ENCODE results near the gene CCSER1. TPM values are rescaled to one million over a fixed set of nuclear protein-coding genes. Genes with fewer than 3 reads are reported as not detected.
A peak's percentile ranks its signal among the peaks of the same experiment; 100 is the strongest.
"Not testable (repeated sequence)": the region's sequence is repeated elsewhere in the genome, so short reads cannot be mapped to it uniquely, and the experiment has no call there.

CCSER1 gene
- total RNA-seq, 1 donor from 2014 or later: 8.4 TPM

DNA sequence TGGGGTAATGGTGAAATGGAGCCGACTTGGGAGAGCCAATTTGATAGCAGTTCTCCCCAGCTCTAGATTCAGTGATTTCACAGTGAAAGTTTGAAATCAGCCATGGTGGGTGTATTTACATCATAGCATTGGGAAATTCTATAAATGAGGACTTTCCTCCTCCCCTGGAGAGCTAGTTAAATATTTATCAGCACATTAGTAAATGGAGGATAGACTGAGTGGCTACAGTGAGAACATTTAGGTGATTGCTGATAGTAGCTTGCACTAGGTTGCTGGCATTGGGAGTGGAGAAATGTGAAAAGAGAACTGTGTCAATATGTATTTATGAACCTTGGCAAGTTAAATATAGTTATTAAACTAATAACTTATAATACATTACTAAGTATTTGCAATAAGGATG lies 347.3 kb downstream of the CCSER1 start:
- Histone ChIP-seq H3K27ac (no peak overlapping the region), H3K4me3 (no peak overlapping the region), H3K4me1 (no peaks in the 10 kb centered on the region), H3K36me3 (no peaks in the 10 kb centered on the region), H3K27me3 (ENCODE audit: low read depth) (no peaks in the 10 kb centered on the region), H3K9me3 (no peaks in the 10 kb centered on the region)
- intact Hi-C loops (cut with DNase I): no loop called here
- peak; percentile 64 to 88 for ATAC-seq
- TF ChIP-seq, protein P1, sequence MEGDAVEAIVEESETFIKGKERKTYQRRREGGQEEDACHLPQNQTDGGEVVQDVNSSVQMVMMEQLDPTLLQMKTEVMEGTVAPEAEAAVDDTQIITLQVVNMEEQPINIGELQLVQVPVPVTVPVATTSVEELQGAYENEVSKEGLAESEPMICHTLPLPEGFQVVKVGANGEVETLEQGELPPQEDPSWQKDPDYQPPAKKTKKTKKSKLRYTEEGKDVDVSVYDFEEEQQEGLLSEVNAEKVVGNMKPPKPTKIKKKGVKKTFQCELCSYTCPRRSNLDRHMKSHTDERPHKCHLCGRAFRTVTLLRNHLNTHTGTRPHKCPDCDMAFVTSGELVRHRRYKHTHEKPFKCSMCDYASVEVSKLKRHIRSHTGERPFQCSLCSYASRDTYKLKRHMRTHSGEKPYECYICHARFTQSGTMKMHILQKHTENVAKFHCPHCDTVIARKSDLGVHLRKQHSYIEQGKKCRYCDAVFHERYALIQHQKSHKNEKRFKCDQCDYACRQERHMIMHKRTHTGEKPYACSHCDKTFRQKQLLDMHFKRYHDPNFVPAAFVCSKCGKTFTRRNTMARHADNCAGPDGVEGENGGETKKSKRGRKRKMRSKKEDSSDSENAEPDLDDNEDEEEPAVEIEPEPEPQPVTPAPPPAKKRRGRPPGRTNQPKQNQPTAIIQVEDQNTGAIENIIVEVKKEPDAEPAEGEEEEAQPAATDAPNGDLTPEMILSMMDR (IDR thresholded peaks at IDR 0.05): no peak
- no peak for DNase-seq

DNA sequence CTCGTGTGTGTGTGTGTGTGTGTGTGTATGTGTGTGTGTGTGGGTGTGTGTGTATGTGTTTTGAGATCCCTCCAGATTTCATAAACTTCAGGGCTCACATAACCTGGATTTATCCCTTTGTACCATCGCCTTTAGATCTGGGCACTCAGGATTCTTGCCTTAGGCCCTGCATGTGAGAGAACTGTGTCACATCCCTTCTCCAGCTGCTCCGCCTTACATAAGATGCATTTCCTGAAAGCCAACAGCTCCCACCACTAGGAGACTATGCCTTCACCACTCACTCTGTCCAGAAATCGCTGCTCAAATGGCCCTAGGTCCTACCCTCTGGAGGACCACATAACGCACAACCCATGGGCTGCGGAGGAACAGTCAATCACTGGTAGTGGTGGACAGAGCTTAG lies 348.8 kb downstream of the CCSER1 start:
- no peaks in the 10 kb centered on the region for H3K4me1 ChIP-seq
- H3K9me3 ChIP-seq: no peaks in the 10 kb centered on the region
- no peaks in the 10 kb centered on the region for H3K36me3 ChIP-seq
- no peak overlapping the region for H3K27ac ChIP-seq
- no peaks in the 10 kb centered on the region for H3K27me3 ChIP-seq (ENCODE audit: low read depth)
- TF ChIP-seq, protein P1 (IDR thresholded peaks at IDR 0.05): no peak
- intact Hi-C loops (cut with DNase I): no loop called here
- DNase-seq (no peak), ATAC-seq (peak in 1 of 2 donors; percentile 48)
- no peak overlapping the region for H3K4me3 ChIP-seq

DNA sequence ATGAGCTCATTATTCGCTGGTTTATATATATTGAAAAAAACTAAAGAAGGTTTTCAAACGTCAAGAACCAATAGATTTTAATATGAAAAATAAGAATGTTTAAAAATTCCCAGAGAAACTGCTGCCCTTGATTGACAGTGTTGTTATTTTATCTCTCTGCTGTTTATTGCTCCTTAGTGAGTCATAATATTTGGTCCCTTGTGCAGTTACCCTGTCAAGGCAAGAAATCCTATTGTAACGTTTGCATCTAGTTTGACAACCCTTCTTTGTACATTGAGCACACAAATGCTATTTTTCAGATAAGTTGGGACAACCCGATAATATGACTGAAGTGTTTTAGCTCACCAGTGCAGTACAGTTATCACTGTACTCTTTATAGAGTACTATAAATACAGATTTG lies 349.4 kb downstream of the CCSER1 start:
- Histone ChIP-seq H3K27ac (no peak overlapping the region), H3K36me3 (no peaks in the 10 kb centered on the region), H3K4me3 (no peak overlapping the region), H3K9me3 (no peaks in the 10 kb centered on the region), H3K4me1 (no peaks in the 10 kb centered on the region), H3K27me3 (ENCODE audit: low read depth) (no peaks in the 10 kb centered on the region)
- TF ChIP-seq, protein P1 (IDR thresholded peaks at IDR 0.05): no peak
- intact Hi-C loops (cut with DNase I): no loop called here
- ATAC-seq (no peak), DNase-seq (no peak)

DNA sequence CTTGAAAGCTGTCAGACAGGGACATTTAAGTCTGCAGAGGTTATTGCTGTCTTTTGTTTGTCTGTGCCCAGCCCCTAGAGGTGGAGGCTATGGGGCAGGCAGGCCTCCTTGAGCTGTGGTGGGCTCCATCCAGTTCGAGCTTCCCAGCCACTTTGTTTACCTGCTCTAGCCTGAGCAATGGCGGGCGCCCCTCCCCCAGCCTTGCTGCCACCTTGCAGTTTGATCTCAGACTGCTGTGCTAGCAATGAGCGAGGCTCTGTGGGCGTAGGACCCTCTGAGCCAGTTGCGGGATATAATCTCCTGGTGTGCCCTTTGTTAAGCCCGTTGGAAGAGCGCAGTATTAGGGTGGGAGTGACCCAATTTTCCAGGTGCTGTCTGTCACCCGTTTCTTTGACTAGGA lies 357.7 kb downstream of the CCSER1 start:
- H3K27ac ChIP-seq; H3K9me3 ChIP-seq; ATAC-seq; H3K4me3 ChIP-seq; H3K4me1 ChIP-seq; H3K27me3 ChIP-seq (ENCODE audit: low read depth); H3K36me3 ChIP-seq; intact Hi-C loops (cut with DNase I); DNase-seq: not testable (repeated sequence)

DNA sequence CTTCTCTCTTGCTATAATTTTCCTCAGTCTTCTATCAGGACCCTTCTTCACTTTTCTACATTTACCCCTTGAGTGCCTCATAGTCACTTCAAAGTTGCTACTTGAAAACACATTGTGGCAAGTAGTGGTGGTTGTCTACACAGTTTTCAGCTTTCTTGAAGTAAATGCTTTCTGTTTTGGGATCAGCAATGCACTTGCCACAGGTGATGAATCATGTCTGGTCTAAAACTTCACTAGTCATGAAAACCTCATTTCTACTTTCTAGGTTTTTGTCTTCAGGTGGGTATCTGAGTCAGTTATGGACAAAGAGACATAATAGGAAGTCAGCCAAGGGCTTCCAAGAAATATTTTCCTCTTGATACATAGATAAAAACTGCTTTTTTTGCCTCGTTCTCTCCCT lies 359.2 kb downstream of the CCSER1 start:
- no peaks in the 10 kb centered on the region for H3K36me3 ChIP-seq
- H3K9me3 ChIP-seq: peaks cover 7% of the 10 kb centered on the region
- no peaks in the 10 kb centered on the region for H3K4me1 ChIP-seq
- DNase-seq (no peak), ATAC-seq (no peak)
- intact Hi-C loops (cut with DNase I): no loop called here
- H3K4me3 ChIP-seq: no peak overlapping the region
- no peaks in the 10 kb centered on the region for H3K27me3 ChIP-seq (ENCODE audit: low read depth)
- TF ChIP-seq, protein P1 (IDR thresholded peaks at IDR 0.05): no peak
- H3K27ac ChIP-seq: no peak overlapping the region

DNA sequence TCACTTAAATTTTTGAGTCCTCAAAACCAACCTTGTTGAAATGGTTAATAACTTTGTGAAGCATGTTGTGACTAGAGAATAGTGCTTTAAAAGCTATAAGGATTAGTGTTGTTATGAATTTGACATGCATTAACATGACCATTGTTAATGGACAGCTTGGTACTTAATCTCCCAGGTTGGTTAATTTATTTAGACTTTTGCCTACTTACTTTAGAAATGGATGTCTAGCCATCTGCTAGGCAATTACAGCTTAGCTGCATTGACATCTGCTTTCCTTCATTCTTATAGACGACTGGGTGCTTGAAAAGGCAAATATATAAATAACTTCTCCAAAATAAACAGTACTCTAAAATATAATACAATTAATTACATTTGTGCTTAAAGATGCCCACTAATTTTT lies 368.0 kb downstream of the CCSER1 start:
- Histone ChIP-seq H3K4me3 (no peak overlapping the region), H3K4me1 (no peaks in the 10 kb centered on the region), H3K9me3 (peaks cover 7% of the 10 kb centered on the region), H3K27ac (no peak overlapping the region), H3K36me3 (no peaks in the 10 kb centered on the region), H3K27me3 (ENCODE audit: low read depth) (no peaks in the 10 kb centered on the region)
- TF ChIP-seq, protein P1 (IDR thresholded peaks at IDR 0.05): no peak
- intact Hi-C loops (cut with DNase I): no loop called here
- ATAC-seq: no peak
- DNase-seq: no peak
